ENCODE results near the gene HECTD4.
A peak's percentile ranks its signal among the peaks of the same experiment; 100 is the strongest.

Gene HECTD4

DNA sequence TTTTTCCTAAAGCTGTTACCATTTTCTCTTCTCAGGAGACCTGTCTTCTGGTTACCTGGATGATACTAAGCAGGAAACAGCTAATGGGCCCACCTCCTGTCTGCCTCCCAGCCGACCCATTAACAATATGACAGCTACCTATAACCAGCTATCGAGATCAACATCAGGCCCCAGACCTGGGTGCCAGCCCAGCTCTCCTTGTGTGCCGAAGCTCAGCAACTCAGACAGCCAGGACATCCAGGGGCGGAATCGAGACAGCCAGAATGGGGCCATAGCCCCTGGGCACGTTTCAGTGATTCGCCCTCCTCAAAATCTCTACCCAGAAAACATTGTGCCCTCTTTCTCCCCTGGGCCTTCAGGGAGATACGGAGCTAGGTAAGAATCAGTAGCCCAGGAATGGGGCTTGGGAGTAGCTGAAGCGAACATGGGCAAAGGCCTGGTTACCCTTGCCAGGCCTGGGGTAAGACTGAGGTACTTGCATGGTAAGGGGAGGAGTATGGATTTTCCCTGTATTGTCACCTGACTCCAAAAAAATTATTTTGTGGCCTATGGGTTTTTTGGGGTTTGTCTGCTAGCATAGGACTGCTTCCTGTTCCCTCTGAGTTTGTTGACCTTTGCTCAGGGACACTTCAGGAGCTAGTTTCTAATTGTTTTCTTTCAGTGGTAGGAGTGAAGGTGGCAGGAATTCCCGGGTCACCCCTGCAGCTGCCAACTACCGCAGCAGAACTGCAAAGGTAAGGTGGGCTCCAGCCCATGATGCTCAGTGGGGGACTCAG is 230.3 kb downstream of the HECTD4 start:
- no peak for DNase-seq

DNA sequence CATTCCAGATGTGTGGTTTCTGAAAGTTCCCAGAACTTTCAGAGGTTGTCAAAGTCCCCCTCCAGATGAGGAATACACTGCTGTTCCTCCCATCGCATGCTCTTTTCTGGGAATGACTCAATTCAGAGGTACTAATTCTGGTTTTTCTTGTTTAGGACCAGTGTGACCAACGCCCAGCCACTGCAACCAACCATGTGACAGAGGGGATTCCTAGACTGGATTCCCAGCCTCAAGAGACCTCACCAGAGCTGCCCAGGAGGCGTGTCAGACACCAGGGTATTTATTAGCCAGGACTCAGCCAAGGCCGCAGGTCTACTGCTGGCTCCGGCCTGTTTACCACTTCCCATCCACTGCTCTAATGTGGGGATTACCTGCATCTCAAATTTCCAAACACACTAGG is 232.6 kb downstream of the HECTD4 start:
- DNase-seq, result no peak

DNA sequence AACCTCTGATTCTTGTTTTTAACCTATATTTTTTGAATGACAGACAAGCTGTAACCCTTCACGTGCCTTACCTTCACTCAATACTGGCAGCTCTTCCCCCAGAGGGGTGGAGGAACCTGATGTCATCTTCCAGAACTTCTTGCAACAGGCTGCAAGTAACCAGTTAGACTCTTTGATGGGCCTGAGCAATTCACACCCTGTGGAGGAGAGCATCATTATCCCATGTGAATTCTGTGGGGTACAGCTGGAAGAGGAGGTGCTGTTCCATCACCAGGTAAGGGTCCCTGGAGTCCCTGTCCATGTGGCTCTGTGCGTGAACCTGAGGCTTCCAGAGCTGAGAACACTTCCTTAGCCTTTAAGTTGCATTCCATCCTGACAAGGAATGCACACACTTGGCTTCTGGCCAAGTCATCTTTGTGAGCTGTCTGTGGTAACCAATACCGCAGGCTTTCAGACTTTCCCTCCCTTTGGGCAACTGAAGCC is 234.2 kb downstream of the HECTD4 start:
- DNase-seq, result peak; percentile 10

DNA sequence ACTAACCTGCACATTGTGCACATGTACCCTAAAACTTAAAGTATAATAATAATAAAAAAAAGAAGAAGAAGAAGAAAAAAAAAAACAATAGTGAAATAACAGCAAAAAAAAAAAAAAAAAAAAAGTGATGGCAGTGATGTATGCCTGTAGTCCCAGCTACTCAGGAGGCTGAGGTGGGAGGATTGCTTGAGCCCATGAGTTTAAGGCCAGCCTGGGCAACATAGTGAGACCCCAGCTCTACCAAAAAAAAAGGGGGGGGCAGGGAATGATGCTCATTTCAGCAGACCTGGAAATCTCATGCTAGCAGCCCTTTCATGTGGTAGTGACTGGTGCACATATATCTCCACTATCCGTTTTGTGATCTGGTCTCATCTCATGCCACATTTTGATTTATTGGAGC is 236.1 kb downstream of the HECTD4 start:
- no peak for DNase-seq

DNA sequence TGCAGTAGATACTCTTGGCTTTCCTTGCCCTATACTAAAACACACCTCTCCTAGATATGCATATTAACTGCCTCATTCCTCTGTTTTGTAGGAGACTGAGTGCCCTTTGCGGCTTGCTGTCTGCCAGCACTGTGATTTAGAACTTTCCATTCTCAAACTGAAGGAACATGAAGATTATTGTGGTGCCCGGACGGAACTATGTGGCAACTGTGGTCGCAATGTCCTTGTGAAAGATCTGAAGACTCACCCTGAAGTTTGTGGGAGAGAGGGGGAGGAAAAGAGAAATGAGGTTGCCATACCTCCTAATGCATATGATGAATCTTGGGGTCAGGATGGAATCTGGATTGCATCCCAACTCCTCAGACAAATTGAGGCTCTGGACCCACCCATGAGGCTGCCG is 241.5 kb downstream of the HECTD4 start:
- DNase-seq, result peak; percentile 46

DNA sequence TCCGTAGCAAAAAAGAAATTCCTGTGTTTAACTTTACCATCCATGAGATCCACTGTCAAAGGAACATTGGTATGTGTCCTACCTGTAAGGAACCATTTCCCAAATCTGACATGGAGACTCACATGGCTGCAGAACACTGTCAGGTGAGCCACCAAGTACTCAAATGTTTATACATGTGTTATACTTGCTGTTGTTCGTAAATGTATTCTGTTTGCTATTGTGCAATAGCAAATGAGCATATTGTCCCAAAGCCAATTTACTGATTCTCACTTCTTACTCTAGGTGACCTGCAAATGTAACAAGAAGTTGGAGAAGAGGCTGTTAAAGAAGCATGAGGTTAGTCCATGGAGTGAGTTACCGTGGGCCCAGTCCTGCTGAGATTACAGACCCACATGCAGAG is 247.5 kb downstream of the HECTD4 start:
- DNase-seq, result no peak

DNA sequence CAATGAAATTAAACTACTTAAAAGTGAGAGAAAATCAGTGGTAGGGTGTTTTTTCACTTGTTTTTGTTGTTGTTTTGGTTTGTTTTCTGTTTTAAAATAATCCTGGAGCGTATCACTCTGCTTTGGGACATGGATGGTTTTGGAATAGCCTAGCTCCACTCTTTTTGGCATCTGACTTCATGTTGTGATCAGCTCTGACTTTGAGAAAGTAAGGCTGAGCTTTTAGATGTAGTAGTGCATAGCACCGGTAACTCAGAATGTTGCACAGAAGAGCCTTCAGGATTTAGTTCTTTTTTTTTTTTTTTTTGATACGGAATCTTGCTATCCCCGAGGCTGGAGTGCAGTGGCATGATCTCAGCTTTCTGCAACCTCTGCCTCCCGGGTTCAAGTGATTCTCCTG is 248.8 kb downstream of the HECTD4 start:
- no peak for DNase-seq

DNA sequence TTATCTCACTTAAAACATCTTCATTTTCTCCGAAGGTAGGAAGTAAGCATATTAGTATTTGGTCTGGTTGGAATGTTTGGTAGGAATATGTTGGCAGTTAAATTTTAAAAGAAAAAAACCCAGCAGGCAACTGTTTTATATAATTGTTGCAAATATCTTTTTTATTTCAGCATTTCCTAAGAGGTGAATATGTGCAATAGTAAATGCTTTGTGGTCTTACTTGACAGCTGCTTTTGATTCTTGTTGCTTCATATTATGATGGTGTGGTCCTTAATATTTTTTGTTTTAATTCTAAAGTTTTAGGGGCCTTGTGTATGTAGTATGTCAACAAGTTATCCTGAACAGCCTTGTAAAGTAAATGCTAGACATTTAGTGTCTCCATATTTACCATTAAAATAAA is 250.5 kb downstream of the HECTD4 start:
- no peak for DNase-seq

DNA sequence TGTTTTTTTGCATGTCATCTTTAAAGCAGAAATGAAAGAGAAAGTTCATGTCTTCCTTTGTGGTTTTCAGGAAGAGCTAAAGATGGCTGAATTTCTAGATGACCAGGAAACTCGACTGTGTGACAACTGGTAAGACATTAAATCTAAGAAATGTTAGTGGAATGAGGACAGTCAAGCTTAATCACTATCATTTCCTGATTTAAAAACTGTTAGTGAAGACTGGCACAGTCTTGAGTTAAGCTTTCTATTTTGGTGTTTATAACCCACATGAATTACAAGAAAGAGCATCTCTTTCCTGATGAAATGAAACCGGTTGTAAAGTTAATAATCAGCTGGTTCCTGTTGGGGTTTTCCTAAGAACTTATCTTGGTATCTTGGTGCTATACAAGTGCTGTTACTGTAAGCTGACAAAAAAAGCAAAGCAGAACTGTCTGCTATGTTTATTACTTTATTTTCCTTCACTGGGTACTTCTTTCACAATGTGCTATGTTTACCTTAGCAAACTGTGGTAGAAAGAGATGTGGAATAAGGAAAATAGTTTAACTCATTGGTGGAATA is 251.7 kb downstream of the HECTD4 start:
- DNase-seq, result peak; percentile 82

DNA sequence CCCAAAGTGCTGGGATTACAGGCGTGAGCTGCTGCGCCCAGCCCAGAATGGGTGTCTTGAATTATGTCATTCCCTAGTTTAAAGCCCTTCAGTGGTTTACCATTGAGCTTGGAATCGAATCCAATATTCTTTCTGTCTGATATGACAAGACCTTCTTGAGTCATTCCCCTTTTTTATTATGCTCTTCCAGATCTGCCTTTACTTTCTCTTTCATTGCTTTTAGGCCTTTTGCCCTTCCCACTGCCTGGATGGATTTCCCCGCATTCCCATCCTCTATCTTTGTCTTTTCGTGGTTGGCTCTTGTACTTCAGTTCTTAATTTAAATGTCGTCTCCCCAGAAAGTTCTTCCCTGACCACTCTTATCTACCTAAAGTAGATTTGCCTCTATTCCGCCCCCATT is 255.3 kb downstream of the HECTD4 start:
- no peak for DNase-seq

DNA sequence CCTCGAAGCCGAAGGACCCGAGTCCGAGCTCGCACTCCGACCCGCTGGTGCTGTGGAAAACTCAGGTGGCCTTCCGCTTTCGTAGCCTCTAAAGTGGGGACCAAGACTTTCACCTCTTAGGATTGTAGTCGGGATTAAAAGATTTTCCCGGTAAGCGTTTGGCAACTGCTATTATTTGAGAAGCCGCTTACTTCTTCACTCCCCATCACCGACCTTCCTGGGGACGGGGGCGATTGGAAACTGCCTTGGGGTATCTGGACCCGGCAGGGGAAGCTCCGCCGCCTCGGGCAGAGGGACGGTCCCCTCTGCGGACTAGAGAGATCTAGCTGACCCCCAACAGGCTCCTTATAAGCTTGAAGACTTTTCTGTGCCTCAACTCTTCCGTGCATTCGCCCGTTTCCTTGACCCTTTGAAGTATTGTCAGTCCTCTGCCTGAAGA is 256.2 kb downstream of the HECTD4 start:
- DNase-seq, result peak; percentile 16

DNA sequence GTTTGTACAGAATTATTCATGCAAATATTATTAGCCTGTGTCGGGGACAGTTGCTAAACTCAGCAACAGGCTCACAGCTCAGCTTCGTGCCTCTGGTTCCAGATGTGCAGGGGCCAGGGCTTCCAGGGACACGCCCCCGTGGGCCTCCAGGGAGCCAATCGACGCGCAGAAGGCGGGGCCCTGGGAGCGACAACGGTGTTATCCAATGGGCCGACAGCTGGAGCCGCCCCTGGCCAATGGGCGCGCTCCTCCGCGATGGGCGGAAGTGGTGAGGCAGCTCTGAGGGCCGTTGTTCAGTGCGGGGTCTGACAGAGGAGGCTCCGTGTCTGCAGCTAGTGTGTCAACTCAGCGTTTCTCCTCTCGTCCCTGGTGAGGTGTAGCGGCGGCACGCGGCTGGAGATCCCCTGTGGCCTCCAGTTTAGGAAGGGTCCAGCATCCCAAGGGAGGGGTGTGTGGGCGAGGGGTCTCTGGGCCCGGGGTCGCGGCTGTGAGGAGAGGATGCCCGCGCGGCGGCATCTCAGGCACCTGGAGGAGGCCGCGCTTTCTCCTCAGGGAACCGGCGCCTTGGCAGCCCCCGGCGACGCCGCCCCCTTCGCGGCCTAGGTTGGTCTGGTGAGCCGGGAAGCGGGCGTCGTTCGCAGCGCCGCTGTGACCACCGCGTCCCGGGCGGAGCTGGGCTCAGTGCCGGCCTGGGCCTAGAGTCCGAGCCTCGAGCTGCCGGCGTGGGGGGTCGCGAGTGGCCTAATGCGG is 256.8 kb downstream of the HECTD4 start, which contains the start of gene TRAFD1:
TRAFD1 (plus strand) TSS at position 311 of the 750 bp plus-strand sequence. CDS start 4,963 bp downstream, outside the sequence.
- DNase-seq, result peak; percentile 99

DNA sequence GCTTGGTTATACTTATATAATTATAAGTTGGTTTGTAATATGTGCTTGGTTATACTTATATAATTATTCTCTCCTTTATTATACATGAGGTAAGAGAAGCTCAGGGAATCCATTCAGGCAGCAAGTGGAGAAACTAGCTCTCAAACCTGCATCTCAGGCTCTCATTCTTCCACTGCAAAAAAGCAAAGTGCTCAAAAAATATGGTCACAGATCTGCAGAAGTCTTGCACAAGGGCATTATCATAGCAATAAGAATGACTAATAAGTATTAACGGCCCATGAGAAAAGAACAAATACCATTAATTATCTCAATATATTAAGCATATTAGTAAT is 257.3 kb downstream of the HECTD4 start:
- no peak for DNase-seq

DNA sequence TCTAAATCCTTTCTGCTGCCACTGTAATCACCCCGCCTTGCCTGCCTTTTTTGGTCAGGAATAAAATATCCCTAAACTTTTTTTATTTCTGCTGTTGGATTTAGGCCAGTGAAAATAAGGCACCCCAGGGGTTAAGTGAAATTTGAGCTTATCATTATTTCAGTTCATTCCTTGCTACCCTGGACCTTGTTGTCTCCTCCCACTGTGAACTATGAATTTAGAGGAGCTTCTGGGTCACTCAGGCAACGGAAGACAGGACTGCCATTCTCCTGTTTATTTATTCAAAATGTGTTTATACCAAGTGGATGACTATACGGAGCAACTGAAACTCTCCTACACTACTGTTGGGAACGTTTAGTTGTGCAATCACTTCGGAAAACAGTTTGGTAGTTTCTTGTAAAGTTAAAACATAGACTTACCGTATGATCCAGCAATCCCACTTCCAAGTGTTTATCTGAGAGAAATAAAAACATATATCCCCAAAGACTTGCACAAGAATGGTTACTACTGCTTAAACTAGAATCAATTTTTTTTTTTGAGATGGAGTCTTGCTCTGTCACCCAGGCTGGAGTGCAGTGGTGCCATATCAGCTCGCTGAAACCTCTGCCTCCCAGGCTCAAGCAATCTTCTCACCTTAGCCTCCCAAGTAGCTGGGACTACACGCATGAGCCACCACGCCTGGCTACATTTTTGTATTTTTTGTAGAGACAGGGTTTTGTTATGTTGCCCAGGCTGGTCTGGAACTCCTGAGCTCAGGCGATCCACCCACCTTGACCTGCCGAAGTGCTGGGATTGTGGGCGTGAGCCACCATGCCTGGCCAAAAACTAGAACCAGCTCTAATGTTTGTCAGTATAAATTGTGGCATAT is 259.2 kb downstream of the HECTD4 start:
- no peak for DNase-seq

DNA sequence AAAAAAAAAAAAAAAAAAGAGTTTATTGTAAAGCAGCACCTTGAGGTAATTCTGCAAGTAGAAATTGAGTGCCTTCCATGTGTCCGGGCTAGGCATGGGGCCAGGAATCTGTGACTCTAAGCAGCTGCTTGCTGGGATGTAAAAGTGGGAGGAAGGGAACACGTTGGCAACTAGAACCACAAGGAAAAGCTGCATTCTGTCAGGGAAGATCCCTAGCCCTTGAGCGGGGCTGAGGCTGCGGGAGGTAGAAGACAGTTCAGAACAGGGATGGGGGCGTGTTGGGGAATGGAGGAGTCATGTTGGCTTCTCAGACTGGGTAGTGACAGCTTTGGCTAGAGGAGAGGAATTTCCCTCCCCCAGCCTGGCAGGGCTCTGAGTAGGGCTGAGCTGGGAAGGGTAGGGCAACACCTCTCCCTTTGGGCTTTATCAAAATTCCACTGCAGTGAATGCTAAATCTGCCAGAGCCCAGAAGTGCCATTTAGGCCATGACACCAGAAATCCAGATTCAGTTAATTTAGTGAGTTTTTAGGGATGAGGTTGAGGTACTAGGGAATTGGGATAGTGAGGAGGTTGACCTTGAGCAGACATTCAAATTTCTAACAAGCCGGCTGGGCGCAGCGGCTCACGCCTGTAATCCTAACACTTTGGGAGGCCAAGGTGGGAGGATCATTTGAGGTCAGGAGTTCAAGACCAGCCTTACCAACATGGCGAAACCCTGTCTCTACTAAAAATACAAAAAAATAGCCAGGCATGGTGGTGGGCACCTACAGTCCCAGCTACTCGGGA is 260.3 kb downstream of the HECTD4 start:
- no peak for DNase-seq

DNA sequence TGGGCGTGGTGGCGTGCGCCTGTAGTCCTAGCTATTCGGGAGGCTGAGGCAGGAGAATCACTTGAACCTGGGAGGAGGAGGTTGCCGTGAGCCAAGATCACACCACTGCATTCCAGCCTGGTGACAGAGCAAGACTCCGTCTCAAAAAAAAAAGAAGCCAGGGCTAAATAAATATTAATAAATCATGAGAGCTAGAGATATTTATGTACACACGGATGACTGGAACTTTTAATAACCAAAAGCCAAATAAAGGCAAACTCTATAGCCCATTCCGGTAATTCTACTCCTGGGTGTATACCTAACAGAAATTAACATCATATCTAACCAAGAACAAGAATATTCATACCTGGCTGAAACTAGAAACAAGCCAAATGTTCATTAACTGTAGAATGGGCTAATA is 264.5 kb downstream of the HECTD4 start:
- DNase-seq, result no peak

DNA sequence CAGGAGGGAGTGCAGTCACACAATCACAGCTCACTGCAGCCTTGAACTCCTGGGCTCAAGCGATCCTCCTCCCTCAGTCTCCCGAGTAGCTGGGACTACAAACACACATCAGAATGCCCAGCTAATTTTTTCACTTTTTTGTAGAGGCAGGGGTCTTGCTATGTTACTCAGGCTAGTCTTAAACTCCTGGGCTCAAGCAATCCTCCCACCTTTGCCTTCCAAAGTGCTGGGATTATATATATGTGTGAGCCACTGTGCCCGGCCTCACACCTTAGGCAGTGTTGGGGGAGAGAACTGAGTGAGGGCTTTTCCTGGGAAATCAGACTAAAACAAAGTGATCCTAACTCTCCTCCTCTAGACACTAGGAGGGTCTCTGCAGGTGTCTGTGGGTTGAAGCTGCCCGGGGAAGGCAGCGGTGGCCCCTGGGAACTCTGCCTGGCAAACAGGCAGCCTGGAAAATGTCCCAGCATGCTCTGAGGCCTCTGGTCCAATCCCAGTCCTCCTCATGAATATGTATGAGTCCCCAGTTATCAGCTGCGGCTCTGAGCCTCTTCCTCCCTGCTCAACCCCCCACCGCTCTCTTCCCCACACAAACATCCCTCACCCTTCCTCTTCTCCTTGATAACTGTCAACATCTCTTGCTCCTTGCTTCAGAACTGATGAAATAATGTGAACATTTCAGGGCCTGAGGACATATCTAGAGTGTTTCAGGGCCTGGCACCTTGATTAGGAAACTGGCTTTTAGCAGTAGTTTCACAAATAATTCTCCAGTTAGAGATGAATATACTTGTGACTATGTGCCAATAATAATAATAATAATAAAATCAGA is 265.8 kb downstream of the HECTD4 start:
- peak; percentile 95 for DNase-seq

DNA sequence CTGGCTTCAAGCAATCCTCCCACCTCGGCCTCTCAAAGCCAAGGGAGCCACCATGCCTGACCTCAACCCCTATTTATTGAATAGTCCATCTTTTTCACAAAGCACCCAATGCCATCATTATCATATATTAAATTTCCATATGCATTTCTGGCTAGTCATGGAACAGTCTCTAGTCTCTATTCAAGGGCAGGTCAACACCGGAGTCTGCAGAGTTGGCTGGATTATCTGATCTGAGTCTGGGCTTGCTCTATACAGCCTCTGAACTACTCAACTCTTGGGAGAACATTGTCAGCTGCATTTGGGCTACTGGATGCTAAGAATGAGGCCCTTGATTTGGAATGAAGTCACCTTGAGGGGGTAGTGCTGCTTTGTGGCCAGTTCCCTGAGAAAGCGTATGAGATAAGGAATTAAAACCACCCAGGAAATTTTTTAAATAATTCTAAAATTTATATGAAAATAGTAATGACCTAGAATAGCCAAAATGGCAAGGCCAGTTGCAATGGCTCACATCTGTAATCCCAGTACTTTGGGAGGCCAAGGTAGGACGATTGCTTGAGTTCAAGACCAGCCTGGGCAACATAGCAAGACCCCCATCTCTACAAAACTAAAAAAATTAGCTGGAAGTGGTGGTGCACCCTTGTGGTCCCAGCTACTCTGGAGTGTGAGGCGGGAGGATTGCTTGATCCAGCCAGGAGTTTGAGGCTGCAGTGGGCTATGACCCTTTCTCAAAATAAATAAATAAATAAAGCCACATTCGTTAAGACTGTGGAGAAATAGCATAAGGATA is 266.8 kb downstream of the HECTD4 start:
- peak; percentile 43 for DNase-seq

DNA sequence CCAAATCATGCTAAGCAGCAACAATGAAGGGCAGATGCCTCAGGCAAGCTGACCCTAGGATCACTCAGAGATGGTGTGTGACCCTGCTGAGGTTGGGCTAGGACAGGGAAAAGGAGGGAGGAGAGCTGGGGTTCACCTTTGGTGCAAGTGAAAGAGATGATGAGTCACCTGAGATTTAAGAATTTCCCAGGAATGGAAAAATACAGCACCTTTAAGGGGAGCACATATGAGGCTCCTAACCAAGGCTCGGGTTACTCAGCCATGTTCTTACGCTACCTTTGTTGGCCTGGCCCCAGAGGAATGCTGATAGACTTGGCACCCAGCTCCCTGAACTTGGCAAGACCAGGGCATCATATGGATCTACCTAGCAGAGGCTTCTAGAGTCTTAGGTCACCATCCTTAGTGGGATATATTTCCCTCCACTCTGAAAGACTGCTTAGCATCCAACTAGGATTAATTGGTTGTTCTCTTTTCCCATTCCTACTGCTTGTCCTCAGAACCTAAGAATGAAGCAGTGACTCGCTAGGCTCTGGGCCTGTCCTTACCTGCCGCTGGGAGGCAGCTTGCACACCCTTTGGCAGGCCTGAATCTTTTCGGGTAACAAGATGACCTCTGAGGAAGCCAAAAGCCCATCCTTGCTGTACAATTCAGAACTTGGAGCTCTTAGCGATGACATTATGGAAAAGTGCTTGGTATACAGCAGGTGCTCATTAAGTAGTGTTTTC is 269.7 kb downstream of the HECTD4 start:
- DNase-seq, result no peak

DNA sequence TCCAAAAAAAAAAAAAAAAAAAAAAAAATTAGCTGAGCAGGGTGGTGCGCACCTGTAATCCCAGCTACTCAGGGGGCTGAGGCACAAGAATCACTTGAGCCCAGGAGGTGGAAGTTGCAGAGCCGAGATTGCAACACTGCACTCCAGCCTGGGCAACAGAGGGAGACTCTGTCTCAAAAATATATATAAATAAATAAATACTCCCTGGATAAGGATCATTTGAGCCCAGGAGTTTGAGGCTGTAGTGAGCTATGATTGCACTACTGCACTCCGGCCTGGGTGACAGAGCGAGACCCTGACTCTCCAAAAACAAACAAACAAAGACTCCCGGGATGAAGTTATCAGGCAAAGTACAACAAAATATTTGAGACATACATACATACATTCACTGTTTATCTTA is 270.3 kb downstream of the HECTD4 start:
- DNase-seq, result no peak

Measured in hematopoietic multipotent progenitor cell treated with erythropoietin and hydrocortisone succinate and interleukin-3 and kit ligand, for 4 days (in vitro differentiated cells).